Adrenal gland (tissue), 12 donors: ENCODE measurements around the gene YAF2. TPM values are rescaled to one million over a fixed set of nuclear protein-coding genes. Genes with fewer than 3 reads are reported as not detected.

ENCODE experiments used
- DNase-seq, 7 donors: peaks; one replicate each; pipeline ENCODE4 v3.0.0-alpha.2; 2019 to 2020
- H3K27ac ChIP-seq, 5 donors: fragments of 200-600 bp; sonication (generic) in 4 of 5; 1 replicate in 3 of 5; 2 replicates in 2 of 5; pipeline versions ENCODE4 v1.5.1 to v1.8.0; 2016 to 2020; ENCODE audit warnings: mild to moderate bottlenecking in 1 of 5
- H3K27me3 ChIP-seq: fragments of 200-600 bp; 2 replicates; pipeline ENCODE4 v1.8.0; 2021
- H3K36me3 ChIP-seq, 2 donors: fragments of 200-600 bp; replicated peaks in 1 of 2; 1 replicate in 1 of 2; 2 replicates in 1 of 2; pipeline versions ENCODE4 v1.5.1 to v1.8.0; 2018 to 2022
- H3K4me1 ChIP-seq, 2 donors: fragments of 200-600 bp; replicated peaks in 1 of 2; 1 replicate in 1 of 2; 2 replicates in 1 of 2; pipeline versions ENCODE4 v1.5.1 to v1.8.0; 2018 to 2021
- H3K4me3 ChIP-seq, 4 donors: fragments of 200-600 bp; sonication (generic) in 3 of 4; one replicate each; pipeline ENCODE4 v1.5.1; 2016 to 2018
- H3K9me3 ChIP-seq, 3 donors: fragments of 200-600 bp; sonication (generic) in 1 of 3; replicated peaks in 1 of 3; 1 replicate in 2 of 3; 2 replicates in 1 of 3; pipeline versions ENCODE4 v1.5.1 to v1.8.0; 2016 to 2021
- POLR2A ChIP-seq, 2 donors: fragments of 450-650 bp; IDR thresholded peaks; one replicate each; pipeline ENCODE4 v1.6.1; 2017; ENCODE audit warnings: antibody characterized with exemption in 2 of 2, mild to moderate bottlenecking in 2 of 2, moderate library complexity in 1 of 2
- WGBS, 4 donors: extraction: QIAGEN DNeasy Blood & Tissue Kit in 2 of 4; methylation state at CpG; one replicate each; pipeline versions ENCODE4 v1.1.5 to v1.1.7; 2013 to 2017; 5-methylcytosine and 5-hydroxymethylcytosine counted together
- intact Hi-C, 2 donors: fragments of 100-400 bp; cut with DNase I; formaldehyde crosslinking; loops; one replicate each; pipeline versions ENCODE4 v1.14.1 to v1.15.0; 2022 to 2023
- polyA plus RNA-seq, 3 donors: library from polyadenylated mRNA; stranded (reverse); fragments of 200-250 nt in 2 of 3; fragments of 350-450 nt in 1 of 3; fragmentation: Illumina TruSeq in 1 of 3; extraction: RNeasy Lipid Tissue Mini Kit (QIAGEN cat#74804) in 1 of 3; gene quantifications; one replicate each; pipeline ENCODE4 v1.2.3, GENCODE V29; 2013 to 2014
- total RNA-seq, 9 donors: library from RNA; depleted of rRNA in 4 of 9; stranded (reverse); fragments of >200 nt in 4 of 9; fragments of 120-200 nt in 1 of 9; fragmentation: NEBNext Ultra II Directional in 1 of 9; extraction: Animal tissue kit (Norgen Biotek cat#: 25700) in 1 of 9; gene quantifications; one replicate each; pipeline versions ENCODE4 v1.1.0 to v1.2.4, GENCODE V29; 2013 to 2023
- TF ChIP-seq, protein P1 (sequence below), 6 experiments: fragments of 450-650 bp in 4 of 6; fragments of 200-600 bp in 2 of 6; sonication (generic) in 1 of 6; IDR thresholded peaks; 1 replicate in 5 of 6; 2 replicates in 1 of 6; pipeline versions ENCODE4 v1.5.1 to v1.8.0; 2016 to 2021; ENCODE audit warnings: antibody characterized with exemption in 6 of 6, mild to moderate bottlenecking in 2 of 6, moderate library complexity in 1 of 6
- donor health status: healthy with polysubstance abuse.
- donor health status: Bipolar disorder and iron deficiency.
- donor health status: DM: yes; HTN: yes; CAD: no.
- donor health status: DM: no; HTN: no; CAD: no.
- donor health status: DM: no; HTN: no; CAD: no.
- donor health status: DM: yes; HTN: yes; CAD: no.

YAF2 gene
- total and polyA plus RNA-seq, 12 donors: 10.4 to 39.2 (median 24.6) TPM

DNA sequence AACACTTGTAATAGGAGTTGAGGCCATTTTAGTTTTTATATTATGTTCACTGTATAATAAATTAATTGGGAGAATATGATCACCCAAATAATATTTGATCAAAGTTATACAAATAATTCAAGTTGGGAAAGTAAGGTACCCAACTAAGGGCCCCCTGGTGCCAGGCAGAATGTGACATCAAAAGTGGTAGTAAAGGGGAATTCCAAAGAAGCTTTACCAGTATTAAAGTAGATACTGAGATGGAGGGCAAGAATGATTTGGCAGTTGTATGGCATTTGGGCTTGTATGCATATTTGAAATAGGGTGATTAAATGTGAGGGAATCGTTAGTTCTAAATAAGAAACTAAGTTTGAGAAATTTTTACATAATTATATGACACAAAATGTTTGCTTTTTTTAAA is 111.1 kb downstream of the YAF2 start:
- Histone ChIP-seq H3K4me1 (peaks cover 8 to 18% of the 10 kb centered on the region in 2 donors), H3K36me3 (no peaks in the 10 kb centered on the region), H3K27ac (no peak overlapping the region), H3K27me3 (no peaks in the 10 kb centered on the region), H3K9me3 (no peaks in the 10 kb centered on the region), H3K4me3 (no peak overlapping the region)
- TF ChIP-seq, protein P1, sequence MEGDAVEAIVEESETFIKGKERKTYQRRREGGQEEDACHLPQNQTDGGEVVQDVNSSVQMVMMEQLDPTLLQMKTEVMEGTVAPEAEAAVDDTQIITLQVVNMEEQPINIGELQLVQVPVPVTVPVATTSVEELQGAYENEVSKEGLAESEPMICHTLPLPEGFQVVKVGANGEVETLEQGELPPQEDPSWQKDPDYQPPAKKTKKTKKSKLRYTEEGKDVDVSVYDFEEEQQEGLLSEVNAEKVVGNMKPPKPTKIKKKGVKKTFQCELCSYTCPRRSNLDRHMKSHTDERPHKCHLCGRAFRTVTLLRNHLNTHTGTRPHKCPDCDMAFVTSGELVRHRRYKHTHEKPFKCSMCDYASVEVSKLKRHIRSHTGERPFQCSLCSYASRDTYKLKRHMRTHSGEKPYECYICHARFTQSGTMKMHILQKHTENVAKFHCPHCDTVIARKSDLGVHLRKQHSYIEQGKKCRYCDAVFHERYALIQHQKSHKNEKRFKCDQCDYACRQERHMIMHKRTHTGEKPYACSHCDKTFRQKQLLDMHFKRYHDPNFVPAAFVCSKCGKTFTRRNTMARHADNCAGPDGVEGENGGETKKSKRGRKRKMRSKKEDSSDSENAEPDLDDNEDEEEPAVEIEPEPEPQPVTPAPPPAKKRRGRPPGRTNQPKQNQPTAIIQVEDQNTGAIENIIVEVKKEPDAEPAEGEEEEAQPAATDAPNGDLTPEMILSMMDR (IDR thresholded peaks at IDR 0.05): no peak
- TF ChIP-seq POLR2A (IDR thresholded peaks at IDR 0.05): no peak
- intact Hi-C loops: loop anchor here in 1 of 2 donors (10.0 kb wide), 1 partner anchor 208 kb away; no protein-coding TSS in a partner anchor
- no peak for DNase-seq
- 79 to 93% (median 90%) methylated on average over 1 of the region's 1 CpG for WGBS, 4 donors

DNA sequence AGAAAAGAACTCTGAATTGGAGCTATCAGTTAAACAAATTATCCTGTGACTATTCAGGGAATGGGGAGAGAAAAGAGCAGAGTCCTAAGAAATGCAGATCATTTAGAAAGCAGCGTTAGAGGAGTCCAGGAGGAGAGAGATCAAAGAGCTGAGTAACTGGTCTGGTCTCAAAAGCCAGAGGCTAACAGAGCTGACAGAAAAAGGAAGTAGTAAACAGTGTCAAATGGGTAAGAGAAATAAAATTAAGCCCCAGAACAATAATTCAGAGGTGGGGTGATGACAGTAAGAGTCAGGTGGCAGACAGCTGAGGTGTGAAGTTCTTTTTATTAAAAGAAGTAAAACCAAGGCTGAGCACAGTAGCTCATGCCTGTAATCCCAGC is 112.7 kb downstream of the YAF2 start:
- no peak overlapping the region for H3K4me3 ChIP-seq
- intact Hi-C loops: loop anchor here in 1 of 2 donors (10.0 kb wide), 1 partner anchor 209 kb away; no protein-coding TSS in a partner anchor
- H3K27ac ChIP-seq: no peak overlapping the region
- peaks cover under 1 to 7% of the 10 kb centered on the region in 2 donors for H3K4me1 ChIP-seq
- 45 to 68% (median 48%) methylated on average over 1 of the region's 1 CpG for WGBS, 4 donors
- no peaks in the 10 kb centered on the region for H3K9me3 ChIP-seq
- no peak for DNase-seq
- TF ChIP-seq, protein P1 (IDR thresholded peaks at IDR 0.05): no peak
- no peak for TF ChIP-seq POLR2A (IDR thresholded peaks at IDR 0.05)
- no peaks in the 10 kb centered on the region for H3K36me3 ChIP-seq
- no peaks in the 10 kb centered on the region for H3K27me3 ChIP-seq

DNA sequence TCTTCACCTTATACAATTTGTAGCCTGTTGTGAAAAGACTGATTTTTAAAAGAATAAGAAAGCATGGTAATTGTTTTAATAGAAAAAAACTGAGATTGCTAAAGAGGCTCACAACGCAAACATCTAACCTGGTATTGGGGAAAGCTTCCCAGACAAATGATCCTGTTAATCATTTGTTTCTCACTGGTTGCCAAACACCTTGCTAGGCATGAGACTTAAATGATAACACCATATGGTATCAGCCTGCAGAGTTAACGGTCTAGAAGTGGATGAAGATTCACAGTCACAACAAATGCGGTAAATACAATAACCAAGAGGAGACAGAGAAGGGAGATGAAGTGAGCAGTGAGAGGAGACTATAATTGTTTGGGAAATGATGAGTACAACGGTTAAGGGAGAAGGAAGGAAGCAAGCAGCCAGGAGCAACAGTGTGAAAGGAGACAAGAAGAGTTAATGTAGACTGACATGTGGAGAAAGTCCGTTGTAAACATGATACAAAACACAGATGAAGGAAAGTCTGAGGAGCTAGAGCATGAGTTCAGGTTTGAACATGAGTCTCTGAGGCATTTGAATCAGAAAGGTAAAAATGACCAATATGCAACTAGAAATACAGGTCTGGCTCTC is 113.2 kb downstream of the YAF2 start:
- no peaks in the 10 kb centered on the region for H3K9me3 ChIP-seq
- intact Hi-C loops: loop anchor here in 1 of 2 donors (10.0 kb wide), 1 partner anchor 210 kb away; no protein-coding TSS in a partner anchor
- no peaks in the 10 kb centered on the region for H3K36me3 ChIP-seq
- DNase-seq: no peak
- H3K4me1 ChIP-seq: peaks cover 0 to 2% of the 10 kb centered on the region in 2 donors
- H3K27me3 ChIP-seq: no peaks in the 10 kb centered on the region
- H3K4me3 ChIP-seq: no peak overlapping the region
- no peak for TF ChIP-seq POLR2A (IDR thresholded peaks at IDR 0.05)
- TF ChIP-seq, protein P1 (IDR thresholded peaks at IDR 0.05): no peak
- no peak overlapping the region for H3K27ac ChIP-seq
- WGBS, 4 donors: 69 to 76% (median 71%) methylated on average over 5 of the region's 5 CpGs

DNA sequence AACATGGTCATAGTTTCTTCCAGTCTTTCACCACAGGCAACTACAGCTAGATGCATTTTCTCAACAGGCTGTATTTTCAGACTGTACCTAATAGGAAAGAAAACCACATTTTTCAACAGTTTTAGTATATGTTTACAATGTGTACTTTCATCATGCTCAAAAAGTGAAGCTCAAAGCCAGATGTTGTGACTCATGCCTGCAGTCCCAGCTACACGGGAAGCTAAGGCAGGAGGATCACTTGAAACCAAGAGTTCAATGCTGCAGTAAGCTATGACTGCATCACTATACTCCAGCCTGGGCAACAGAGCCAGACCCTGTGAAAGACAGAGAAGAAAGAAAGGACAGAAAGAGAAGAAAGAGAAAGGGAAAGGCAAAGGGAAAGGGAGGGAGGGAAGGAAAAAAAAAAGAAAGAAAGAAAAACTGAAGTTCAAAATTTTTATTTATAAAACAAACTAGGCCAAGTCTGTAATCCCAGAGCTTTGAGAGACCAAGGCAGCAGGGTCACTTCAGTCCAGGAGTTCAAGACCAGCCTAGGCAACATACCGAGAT is 118.9 kb downstream of the YAF2 start:
- Histone ChIP-seq H3K36me3 (no peaks in the 10 kb centered on the region), H3K27me3 (no peaks in the 10 kb centered on the region), H3K9me3 (no peaks in the 10 kb centered on the region), H3K4me1 (no peaks in the 10 kb centered on the region), H3K27ac (no peak overlapping the region), H3K4me3 (no peak overlapping the region)
- WGBS, 4 donors: 56 to 64% (median 61%) methylated on average over 2 of the region's 2 CpGs
- intact Hi-C loops: no loop called here
- no peak for DNase-seq
- TF ChIP-seq, protein P1 (IDR thresholded peaks at IDR 0.05): no peak
- TF ChIP-seq POLR2A (IDR thresholded peaks at IDR 0.05): no peak
